Effector memory CD8-positive, alpha-beta T cell (primary cell): ENCODE data around the gene CACNA1A.
A peak's percentile ranks its signal among the peaks of the same experiment; 100 is the strongest.

Source experiments
- ATAC-seq: fragments of 150-1000 bp; cut with Tn5 transposase; replicated peaks from 2 replicates; pipeline ENCODE4 v1.10.0; 2021; ENCODE audit warnings: mild to moderate bottlenecking, moderate library complexity
- DNase-seq, 3 experiments: peaks; one replicate each; pipeline ENCODE4 v3.0.0; 2021
- H3K27ac Mint-ChIP-seq, 2 donors: one replicate each; pipeline ENCODE4 v1.8.0; 2022; ENCODE audit warnings: mild to moderate bottlenecking in 2 of 2, mixed read lengths in 2 of 2, moderate library complexity in 2 of 2
- H3K27me3 Mint-ChIP-seq, 2 donors: one replicate each; pipeline ENCODE4 v1.8.0; 2022; ENCODE audit warnings: mixed read lengths in 2 of 2
- H3K36me3 Mint-ChIP-seq: one replicate; pipeline ENCODE4 v1.8.0; 2022; ENCODE audit warnings: mild to moderate bottlenecking, moderate library complexity, mixed read lengths; ENCODE audit not compliant: insufficient read depth
- H3K4me1 Mint-ChIP-seq, 2 donors: one replicate each; pipeline ENCODE4 v1.8.0; 2022; ENCODE audit warnings: low read depth in 2 of 2, mixed read lengths in 2 of 2
- H3K4me3 Mint-ChIP-seq, 2 donors: one replicate each; pipeline ENCODE4 v1.8.0; 2022; ENCODE audit warnings: mild to moderate bottlenecking in 2 of 2, mixed read lengths in 2 of 2, moderate library complexity in 2 of 2
- H3K9me3 Mint-ChIP-seq, 2 donors: one replicate each; pipeline ENCODE4 v1.8.0; 2022; ENCODE audit warnings: mixed read lengths in 2 of 2

CACNA1A gene

DNA sequence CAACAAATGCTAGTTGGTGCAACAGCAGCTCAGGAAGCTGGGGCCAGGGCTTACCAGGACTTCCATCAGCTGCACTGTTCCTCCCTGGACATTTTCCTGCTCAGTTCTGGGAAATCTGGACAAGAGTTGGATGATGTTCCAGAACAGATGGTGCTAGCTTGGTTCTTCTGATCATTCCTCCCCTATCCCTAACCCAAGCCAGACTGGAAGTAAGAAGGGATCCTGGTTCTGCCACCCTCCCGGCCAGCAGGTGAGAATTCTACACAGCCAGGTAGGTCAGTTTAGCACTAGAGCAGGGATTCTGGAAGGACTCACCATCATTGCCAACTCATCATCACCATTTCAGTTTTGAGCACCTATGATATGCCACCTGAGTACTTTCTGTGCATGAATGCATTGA is 30.2 kb downstream of the CACNA1A start:
- H3K27me3 Mint-ChIP-seq = peaks cover 41 to 45% of the 10 kb centered on the region in 2 donors
- no peak overlapping the region for H3K27ac Mint-ChIP-seq
- no peaks in the 10 kb centered on the region for H3K36me3 Mint-ChIP-seq
- H3K4me1 Mint-ChIP-seq = no peaks in the 10 kb centered on the region
- DNase-seq (no peak), ATAC-seq (no peak)
- H3K9me3 Mint-ChIP-seq = peaks cover 12 to 26% of the 10 kb centered on the region in 2 donors
- no peak overlapping the region for H3K4me3 Mint-ChIP-seq

DNA sequence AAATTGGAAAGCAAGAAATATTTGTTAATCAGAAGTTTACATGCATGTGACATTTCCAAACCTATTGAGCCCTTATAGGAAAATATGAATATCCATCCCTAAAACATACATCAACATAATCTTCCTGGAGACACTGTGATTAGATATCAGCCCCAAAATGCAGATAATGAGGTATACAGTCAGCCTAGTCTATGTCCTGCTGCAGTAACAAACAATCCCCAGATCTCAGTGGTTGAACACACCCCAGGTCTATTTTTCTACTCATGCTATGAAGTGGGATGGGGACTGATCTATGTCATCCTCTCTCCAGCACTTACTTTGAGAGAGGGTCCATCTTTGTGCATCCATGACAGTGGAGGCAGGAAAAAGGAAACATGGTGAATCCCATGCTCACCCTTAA is 31.2 kb downstream of the CACNA1A start:
- H3K27me3 Mint-ChIP-seq = peaks cover 51 to 55% of the 10 kb centered on the region in 2 donors

DNA sequence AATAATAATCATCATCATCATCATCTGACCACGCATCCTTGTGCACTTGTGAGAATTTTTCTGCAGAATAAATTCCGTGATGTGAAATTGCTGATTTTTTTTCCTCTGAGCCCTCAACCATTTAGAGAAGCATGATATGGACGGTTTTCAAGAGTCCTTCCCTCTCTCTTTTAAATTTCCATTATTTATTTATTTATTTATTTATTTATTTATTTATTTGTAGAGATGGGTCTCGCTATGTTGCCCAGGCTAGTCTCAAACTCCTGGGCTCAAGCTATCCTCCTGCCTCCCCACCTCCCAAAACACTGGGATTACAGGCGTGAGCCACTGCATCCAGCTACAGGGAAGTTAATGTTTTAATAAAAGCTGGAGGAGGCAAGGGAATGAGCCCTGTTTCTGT is 39.6 kb downstream of the CACNA1A start:
- ATAC-seq = no peak
- Mint-ChIP-seq H3K4me3 (no peak overlapping the region), H3K4me1 (no peaks in the 10 kb centered on the region), H3K27ac (no peak overlapping the region), H3K27me3 (peaks cover 29 to 35% of the 10 kb centered on the region in 2 donors), H3K36me3 (peaks cover 2% of the 10 kb centered on the region), H3K9me3 (peaks cover 0 to 3% of the 10 kb centered on the region in 2 donors)
- DNase-seq = no peak

More for the DNA sequence above, 31.2 kb downstream of the CACNA1A start:
- DNase-seq (no peak), ATAC-seq (no peak)
- Mint-ChIP-seq H3K4me3 (no peak overlapping the region), H3K4me1 (no peaks in the 10 kb centered on the region), H3K36me3 (peaks cover 2% of the 10 kb centered on the region), H3K9me3 (peaks cover 12 to 26% of the 10 kb centered on the region in 2 donors), H3K27ac (no peak overlapping the region)

DNA sequence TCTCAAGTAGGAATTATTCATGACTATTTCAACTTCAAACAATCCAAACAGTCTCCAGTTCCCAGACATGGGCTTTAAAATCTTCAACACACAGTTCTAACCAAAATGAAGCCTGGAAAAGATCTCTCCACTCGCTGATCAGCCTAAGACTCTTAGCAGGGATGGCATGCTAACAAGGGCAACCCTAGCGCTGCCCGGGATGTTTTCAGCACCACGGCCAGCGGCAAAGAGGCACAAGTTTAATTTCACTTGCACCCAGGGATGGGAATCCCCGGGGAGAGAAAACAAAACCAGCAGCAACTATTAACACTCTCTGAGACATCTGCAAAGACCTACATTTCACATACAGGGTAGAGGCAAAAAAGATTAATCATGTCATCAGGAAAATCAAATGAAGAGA is 43.0 kb downstream of the CACNA1A start:
- Mint-ChIP-seq H3K4me3 (no peak overlapping the region), H3K27me3 (peaks cover 24 to 39% of the 10 kb centered on the region in 2 donors), H3K4me1 (no peaks in the 10 kb centered on the region), H3K36me3 (no peaks in the 10 kb centered on the region), H3K27ac (no peak overlapping the region), H3K9me3 (no peaks in the 10 kb centered on the region)
- ATAC-seq (no peak), DNase-seq (no peak)

DNA sequence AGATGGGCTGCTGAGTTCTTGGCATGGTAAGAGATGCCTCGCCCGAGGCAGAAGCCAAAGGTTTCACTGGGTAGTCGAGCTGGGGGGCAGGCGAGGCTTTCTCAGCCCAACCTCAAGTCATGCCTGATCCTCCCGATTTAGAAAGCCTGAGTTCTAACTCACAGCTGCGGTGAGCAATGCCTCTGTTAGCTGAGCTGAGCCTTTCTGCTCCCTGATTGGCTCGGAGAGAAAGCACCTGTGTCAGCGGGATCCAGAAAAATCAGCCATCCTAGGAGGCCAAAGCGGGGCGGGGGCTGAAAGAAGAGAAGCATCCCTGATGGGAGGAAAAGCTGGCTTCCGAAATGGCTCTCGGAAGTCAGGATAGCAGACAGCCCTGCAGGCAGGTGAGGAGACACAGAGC is 44.7 kb downstream of the CACNA1A start:
- Mint-ChIP-seq H3K4me1 (no peaks in the 10 kb centered on the region), H3K9me3 (no peaks in the 10 kb centered on the region), H3K27ac (no peak overlapping the region), H3K27me3 (peaks cover 26 to 43% of the 10 kb centered on the region in 2 donors), H3K36me3 (peaks cover 4% of the 10 kb centered on the region), H3K4me3 (no peak overlapping the region)
- ATAC-seq (no peak), DNase-seq (no peak)

DNA sequence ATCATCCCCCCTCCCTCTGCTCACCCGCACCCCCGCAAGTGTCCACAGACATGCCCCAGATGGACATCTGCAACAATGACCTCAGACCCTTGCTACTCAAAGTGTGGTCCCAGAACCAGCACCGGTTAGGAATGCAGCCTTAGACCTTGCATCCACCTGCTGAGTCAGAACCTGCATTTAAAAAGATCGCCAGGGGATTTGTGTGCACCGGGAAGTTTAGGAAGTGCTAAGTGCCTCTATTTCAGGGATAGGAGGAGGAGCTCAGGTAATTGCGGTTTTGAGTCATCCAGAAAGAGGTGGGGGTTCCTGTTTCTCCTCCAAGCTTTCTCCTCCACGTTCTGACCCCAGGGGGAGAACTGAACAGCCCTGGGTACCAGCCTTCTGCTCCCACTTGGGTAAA is 46.2 kb downstream of the CACNA1A start:
- no peak for ATAC-seq
- H3K4me3 Mint-ChIP-seq = no peak overlapping the region
- peaks cover 7% of the 10 kb centered on the region for H3K36me3 Mint-ChIP-seq
- no peak for DNase-seq
- no peaks in the 10 kb centered on the region for H3K4me1 Mint-ChIP-seq
- H3K27ac Mint-ChIP-seq = no peak overlapping the region
- peaks cover 37 to 53% of the 10 kb centered on the region in 2 donors for H3K27me3 Mint-ChIP-seq
- H3K9me3 Mint-ChIP-seq = no peaks in the 10 kb centered on the region

DNA sequence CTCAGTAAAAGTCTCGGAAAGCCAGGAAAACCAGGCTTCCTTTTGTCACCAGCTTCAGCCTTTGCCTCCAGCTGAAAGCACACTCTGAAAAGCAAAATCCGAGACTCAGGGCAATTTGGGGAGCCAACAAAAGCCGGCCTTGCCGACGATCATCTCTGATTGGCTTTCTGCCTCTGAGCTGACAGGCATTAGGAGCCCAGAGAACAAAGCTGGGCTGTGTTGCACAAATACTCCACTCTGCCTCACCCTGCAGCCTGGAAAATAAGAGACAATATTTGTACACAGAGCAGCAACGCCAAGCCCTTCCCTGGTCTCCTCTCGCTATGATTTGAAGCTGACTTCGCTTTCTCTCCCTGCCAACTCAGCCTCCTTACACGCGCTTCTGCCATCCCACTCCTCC is 46.9 kb downstream of the CACNA1A start:
- ATAC-seq (no peak), DNase-seq (no peak)
- Mint-ChIP-seq H3K27ac (no peak overlapping the region), H3K4me3 (no peak overlapping the region), H3K4me1 (no peaks in the 10 kb centered on the region), H3K27me3 (peaks cover 44 to 60% of the 10 kb centered on the region in 2 donors), H3K36me3 (peaks cover 7% of the 10 kb centered on the region), H3K9me3 (no peaks in the 10 kb centered on the region)

DNA sequence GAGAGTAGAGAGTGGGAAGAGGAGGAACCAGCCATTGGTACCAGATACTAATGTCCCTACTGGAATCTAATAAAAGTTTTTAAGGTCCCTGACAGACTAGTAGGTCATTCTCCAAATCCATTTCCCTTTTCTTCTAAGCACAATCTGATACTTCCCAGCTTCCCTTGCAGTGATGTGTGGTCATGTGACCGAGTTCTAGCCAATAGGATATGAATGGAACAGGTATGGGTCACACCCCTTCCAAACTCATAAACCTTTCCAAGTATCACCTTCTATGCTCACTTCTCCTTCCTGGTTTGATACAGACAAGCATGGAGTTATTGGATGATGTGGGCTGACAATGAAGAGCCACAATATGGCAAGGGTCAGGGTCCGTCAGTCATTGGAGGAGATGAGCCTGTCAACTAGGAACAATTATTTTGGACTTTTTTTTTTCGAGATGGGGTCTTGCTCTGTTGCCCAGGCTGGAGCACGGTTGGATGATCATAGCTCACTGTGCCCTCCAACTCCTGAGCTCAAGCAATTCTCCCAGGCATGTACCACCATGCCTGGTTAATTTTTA is 54.8 kb downstream of the CACNA1A start:
- no peak for DNase-seq
- peaks cover 3% of the 10 kb centered on the region for H3K36me3 Mint-ChIP-seq
- no peak overlapping the region for H3K27ac Mint-ChIP-seq
- ATAC-seq = no peak
- H3K9me3 Mint-ChIP-seq = peaks cover 4 to 15% of the 10 kb centered on the region in 2 donors
- H3K27me3 Mint-ChIP-seq = peaks cover 27 to 41% of the 10 kb centered on the region in 2 donors
- H3K4me1 Mint-ChIP-seq = no peaks in the 10 kb centered on the region
- H3K4me3 Mint-ChIP-seq = no peak overlapping the region

DNA sequence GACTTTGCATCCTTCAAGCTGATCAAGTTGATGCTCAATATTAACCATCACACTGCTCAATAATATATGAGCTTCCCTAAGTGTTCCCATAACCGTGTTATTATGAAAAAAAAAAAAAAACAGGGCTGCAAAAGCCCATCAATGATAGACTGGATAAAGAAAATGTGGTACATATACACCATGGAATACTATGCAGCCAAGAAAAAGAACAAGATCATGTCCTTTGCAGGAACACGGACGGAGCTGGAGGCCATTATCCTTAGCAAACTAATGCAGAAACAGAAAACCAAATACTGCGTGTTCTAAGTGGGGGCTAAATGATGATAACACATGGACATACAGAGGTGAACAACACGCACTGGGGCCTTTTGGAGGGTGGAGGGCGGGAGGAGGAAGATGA is 58.3 kb downstream of the CACNA1A start:
- H3K9me3 Mint-ChIP-seq = peaks cover 7 to 15% of the 10 kb centered on the region in 2 donors
- no peak overlapping the region for H3K27ac Mint-ChIP-seq
- no peak for ATAC-seq
- no peaks in the 10 kb centered on the region for H3K36me3 Mint-ChIP-seq
- DNase-seq = no peak
- H3K4me1 Mint-ChIP-seq = no peaks in the 10 kb centered on the region
- H3K4me3 Mint-ChIP-seq = no peak overlapping the region
- peaks cover 14 to 42% of the 10 kb centered on the region in 2 donors for H3K27me3 Mint-ChIP-seq

DNA sequence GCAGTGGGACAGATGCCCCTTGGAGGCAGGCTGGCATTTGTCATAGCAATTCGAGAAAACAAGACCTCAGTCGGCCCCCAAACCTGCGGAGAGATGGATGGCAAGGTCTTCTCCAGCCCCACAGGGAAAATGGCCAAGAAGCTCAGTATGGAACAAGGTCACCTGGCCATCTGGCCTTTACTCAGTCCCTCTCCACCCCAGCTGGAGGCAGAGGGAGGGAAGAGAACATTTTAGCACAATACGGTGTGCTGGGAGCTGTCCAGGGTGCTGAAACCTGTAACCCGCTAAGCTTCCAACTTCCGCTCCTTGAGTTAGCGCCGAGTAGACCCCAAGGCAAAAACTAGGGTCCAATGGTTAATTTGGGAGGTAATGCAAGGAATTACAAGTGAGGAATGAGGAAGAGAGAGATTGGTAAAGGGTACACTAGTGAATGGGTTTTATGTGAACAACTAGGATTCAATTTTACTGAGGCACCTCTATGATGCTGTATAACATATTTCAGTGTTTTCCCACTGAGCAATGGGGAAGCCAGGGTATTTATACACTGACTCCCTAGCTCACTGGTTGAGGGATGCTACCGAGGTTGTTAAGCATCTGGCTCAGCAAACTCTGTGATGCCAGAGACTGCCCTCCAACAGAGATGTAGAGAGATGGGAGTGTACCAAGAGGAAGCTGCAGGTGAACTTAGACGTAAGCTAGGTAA is 64.3 kb downstream of the CACNA1A start:
- ATAC-seq (no peak), DNase-seq (peak; percentile 11 to 27 (median 12))
- H3K9me3 Mint-ChIP-seq = peaks cover 3 to 6% of the 10 kb centered on the region in 2 donors
- no peaks in the 10 kb centered on the region for H3K4me1 Mint-ChIP-seq
- H3K27me3 Mint-ChIP-seq = peaks cover 9 to 49% of the 10 kb centered on the region in 2 donors
- H3K4me3 Mint-ChIP-seq = no peak overlapping the region
- H3K27ac Mint-ChIP-seq = no peak overlapping the region
- H3K36me3 Mint-ChIP-seq = no peaks in the 10 kb centered on the region

DNA sequence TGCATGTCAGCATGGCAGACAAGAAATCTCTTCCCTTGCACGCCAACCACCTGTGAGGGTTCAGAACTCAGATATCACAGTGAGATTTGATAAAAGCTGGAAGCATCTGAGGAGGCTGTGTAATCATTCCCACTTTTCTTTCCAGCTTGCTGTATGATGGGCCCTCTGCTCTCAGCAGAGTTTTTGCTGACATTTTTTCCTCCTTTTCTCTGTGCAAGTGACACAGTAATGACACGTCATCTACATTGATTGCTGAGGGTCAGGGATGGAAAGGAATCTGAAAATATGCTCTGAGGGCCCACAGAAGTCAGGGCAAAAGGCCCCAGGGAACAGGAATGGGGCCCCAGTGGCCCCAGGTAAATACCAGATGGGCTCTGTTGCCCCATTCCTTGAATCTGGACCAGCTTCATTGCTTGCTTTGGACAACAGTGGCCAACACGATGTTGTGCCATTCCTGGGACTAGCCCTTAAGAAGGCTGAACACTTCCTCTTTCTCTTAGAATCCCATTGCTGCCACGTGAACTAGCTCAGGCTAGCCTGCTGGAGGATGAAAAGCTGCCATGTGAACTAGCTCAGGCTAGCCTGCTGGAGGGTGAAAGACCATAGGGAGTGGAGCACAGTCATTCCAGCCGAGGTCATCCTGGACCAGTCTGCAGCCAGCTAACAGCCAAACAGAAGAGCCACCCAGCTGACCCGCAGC is 68.2 kb downstream of the CACNA1A start:
- Mint-ChIP-seq H3K4me1 (no peaks in the 10 kb centered on the region), H3K27me3 (peaks cover 0 to 23% of the 10 kb centered on the region in 2 donors), H3K27ac (no peak overlapping the region), H3K9me3 (peaks cover 0 to 6% of the 10 kb centered on the region in 2 donors), H3K36me3 (no peaks in the 10 kb centered on the region), H3K4me3 (no peak overlapping the region)
- no peak for DNase-seq
- ATAC-seq = no peak

DNA sequence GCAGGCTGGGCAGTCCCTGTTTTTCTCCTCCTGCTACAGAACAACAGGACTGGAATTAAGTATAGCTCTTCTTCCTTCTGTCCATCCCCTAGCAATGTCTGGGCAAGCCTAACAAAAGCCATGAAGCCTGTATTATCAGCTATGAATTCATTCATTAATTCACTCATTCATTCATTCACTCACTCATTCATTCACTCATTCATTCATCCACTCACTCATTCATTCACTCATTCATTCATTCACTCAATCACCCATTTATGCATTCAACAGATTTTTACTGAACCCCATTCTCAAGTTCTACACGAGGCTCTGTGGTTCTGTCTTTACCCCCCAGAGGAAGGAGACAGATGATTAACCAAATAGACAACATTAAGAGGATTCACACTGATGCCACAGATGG is 69.9 kb downstream of the CACNA1A start:
- Mint-ChIP-seq H3K36me3 (no peaks in the 10 kb centered on the region), H3K4me3 (no peak overlapping the region), H3K27me3 (peaks cover 2 to 19% of the 10 kb centered on the region in 2 donors), H3K4me1 (no peaks in the 10 kb centered on the region), H3K9me3 (no peaks in the 10 kb centered on the region), H3K27ac (no peak overlapping the region)
- DNase-seq (no peak), ATAC-seq (no peak)

DNA sequence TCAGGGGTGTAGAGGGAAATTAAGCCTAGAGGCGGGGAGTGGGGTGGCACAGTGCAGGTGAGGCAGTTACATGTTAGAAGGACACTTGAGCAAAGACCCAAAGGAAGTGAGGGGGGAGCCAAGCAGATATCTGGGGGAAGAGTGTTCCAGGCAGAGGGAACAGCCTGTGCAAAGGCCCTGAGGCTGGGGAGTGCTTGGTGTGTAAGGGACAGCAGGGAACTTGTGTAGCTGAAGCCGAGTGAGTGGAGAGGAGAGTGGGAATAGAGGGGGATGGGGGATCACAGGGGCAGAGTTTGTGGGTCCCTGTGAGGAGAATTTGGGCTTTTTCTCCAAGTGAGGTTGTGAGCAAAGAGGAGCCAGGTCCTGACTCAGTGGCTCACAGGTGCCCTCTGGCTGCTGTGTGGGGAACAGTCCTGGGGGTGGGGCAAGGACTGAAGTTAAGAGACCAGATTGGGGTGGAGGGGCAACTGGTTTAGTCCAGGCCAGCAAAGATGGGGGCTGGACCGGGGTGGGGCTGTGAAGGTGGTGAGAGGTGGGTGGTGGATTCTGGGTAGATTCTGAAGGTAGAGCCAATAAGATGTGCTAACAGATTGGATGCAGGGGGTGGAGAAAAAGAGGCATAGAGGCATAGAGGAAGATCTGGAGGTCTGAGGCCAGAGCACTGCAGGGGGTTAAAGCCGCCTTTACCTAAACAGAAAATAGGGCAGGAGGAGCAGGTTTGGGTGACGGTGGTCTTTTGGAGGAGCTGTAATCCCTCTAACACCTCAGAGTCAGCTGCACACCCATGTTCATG is 75.3 kb downstream of the CACNA1A start:
- Mint-ChIP-seq H3K9me3 (peaks cover 0 to 4% of the 10 kb centered on the region in 2 donors), H3K36me3 (no peaks in the 10 kb centered on the region), H3K27ac (no peak overlapping the region), H3K4me1 (peaks cover 0 to 3% of the 10 kb centered on the region in 2 donors), H3K4me3 (no peak overlapping the region), H3K27me3 (peaks cover 32 to 41% of the 10 kb centered on the region in 2 donors)
- peak; percentile 41 for ATAC-seq
- DNase-seq = peak; percentile 21 to 35 (median 25)
